Measurements from ENCODE around the gene TPCN2.

TPCN2 gene

GRCh38 chr11:69000831-69001242 is 47.9 kb upstream of the TPCN2 start:
- no peak overlapping the region for H3K9ac ChIP-seq (ENCODE audit: low read depth, low read length)
- DNase-seq (no peak), ATAC-seq (ENCODE audit: insufficient read depth, low read depth) (no peak)
- no peak overlapping the region for H3K4me3 ChIP-seq (ENCODE audit: low read depth in 1 of 2, low read length in 2 of 2)
- no peak for TF ChIP-seq EZH2 (IDR thresholded peaks at IDR 0.05; ENCODE audit: borderline replicate concordance, low read depth, low read length, severe bottlenecking)
- peak; percentile 30 for TF ChIP-seq CTCF (IDR thresholded peaks at IDR 0.05; ENCODE audit: borderline replicate concordance, extremely low read depth, low read length, poor library complexity, severe bottlenecking)
- no peak overlapping the region for H3K27ac ChIP-seq (ENCODE audit: low read length)
- no peaks in the 10 kb centered on the region for H3K79me2 ChIP-seq (ENCODE audit: insufficient read depth, low read length)
- no peak overlapping the region for H3K4me2 ChIP-seq (ENCODE audit: insufficient read depth, low read length)
- H2AFZ ChIP-seq (ENCODE audit: low read depth, low read length): no peak overlapping the region
- H3K4me1 ChIP-seq (ENCODE audit: insufficient read depth, low read length): peaks cover 7% of the 10 kb centered on the region; the same call in 1 of the 2 replicates
- no peaks in the 10 kb centered on the region for H3K9me3 ChIP-seq (ENCODE audit: insufficient read depth, low read length, severe bottlenecking)
- no peaks in the 10 kb centered on the region for H3K27me3 ChIP-seq (ENCODE audit: insufficient read depth, low read length, poor library complexity)
- no peaks in the 10 kb centered on the region for H3K36me3 ChIP-seq (ENCODE audit: insufficient read depth, low read length)
- H4K20me1 ChIP-seq (ENCODE audit: insufficient read depth, low read length): peaks cover 6% of the 10 kb centered on the region; the same call in 1 of the 2 replicates

- Histone ChIP-seq H3K9ac (ENCODE audit: low read depth, low read length) (no peak overlapping the region), H3K4me2 (ENCODE audit: insufficient read depth, low read length) (no peak overlapping the region), H3K4me1 (ENCODE audit: insufficient read depth, low read length) (peaks cover 7% of the 10 kb centered on the region; the same call in 1 of the 2 replicates), H3K27ac (ENCODE audit: low read length) (no peak overlapping the region), H2AFZ (ENCODE audit: low read depth, low read length) (no peak overlapping the region), H3K4me3 (ENCODE audit: low read depth in 1 of 2, low read length in 2 of 2) (no peak overlapping the region), H3K79me2 (ENCODE audit: insufficient read depth, low read length) (no peaks in the 10 kb centered on the region), H4K20me1 (ENCODE audit: insufficient read depth, low read length) (peaks cover 6% of the 10 kb centered on the region; the same call in 1 of the 2 replicates), H3K9me3 (ENCODE audit: insufficient read depth, low read length, severe bottlenecking) (no peaks in the 10 kb centered on the region), H3K27me3 (ENCODE audit: insufficient read depth, low read length, poor library complexity) (no peaks in the 10 kb centered on the region), H3K36me3 (ENCODE audit: insufficient read depth, low read length) (no peaks in the 10 kb centered on the region)
- DNase-seq (no peak), ATAC-seq (ENCODE audit: insufficient read depth, low read depth) (no peak)
- no peak for TF ChIP-seq CTCF (IDR thresholded peaks at IDR 0.05; ENCODE audit: borderline replicate concordance, extremely low read depth, low read length, poor library complexity, severe bottlenecking)
- TF ChIP-seq EZH2 (IDR thresholded peaks at IDR 0.05; ENCODE audit: borderline replicate concordance, low read depth, low read length, severe bottlenecking): no peak
These were observed 47.3 kb upstream of the TPCN2 start for GRCh38 chr11:69001243-69002081.

- Histone ChIP-seq H4K20me1 (ENCODE audit: insufficient read depth, low read length) (peaks cover 6% of the 10 kb centered on the region; the same call in 1 of the 2 replicates), H3K36me3 (ENCODE audit: insufficient read depth, low read length) (no peaks in the 10 kb centered on the region), H3K4me3 (ENCODE audit: low read depth in 1 of 2, low read length in 2 of 2) (no peak overlapping the region), H3K27ac (ENCODE audit: low read length) (no peak overlapping the region), H3K27me3 (ENCODE audit: insufficient read depth, low read length, poor library complexity) (no peaks in the 10 kb centered on the region), H2AFZ (ENCODE audit: low read depth, low read length) (no peak overlapping the region), H3K4me1 (ENCODE audit: insufficient read depth, low read length) (peaks cover 7% of the 10 kb centered on the region; the same call in 1 of the 2 replicates), H3K79me2 (ENCODE audit: insufficient read depth, low read length) (no peaks in the 10 kb centered on the region), H3K9me3 (ENCODE audit: insufficient read depth, low read length, severe bottlenecking) (no peaks in the 10 kb centered on the region), H3K9ac (ENCODE audit: low read depth, low read length) (no peak overlapping the region), H3K4me2 (ENCODE audit: insufficient read depth, low read length) (no peak overlapping the region)
- TF ChIP-seq EZH2 (IDR thresholded peaks at IDR 0.05; ENCODE audit: borderline replicate concordance, low read depth, low read length, severe bottlenecking): no peak
- TF ChIP-seq CTCF (IDR thresholded peaks at IDR 0.05; ENCODE audit: borderline replicate concordance, extremely low read depth, low read length, poor library complexity, severe bottlenecking): no peak
- DNase-seq (no peak), ATAC-seq (ENCODE audit: insufficient read depth, low read depth) (no peak)
These were observed 46.6 kb upstream of the TPCN2 start for GRCh38 chr11:69002110-69002569.

Data from DND-41 (cell line).